ENCODE measurements around the gene PDSS2. TPM values are rescaled to one million over a fixed set of nuclear protein-coding genes. Genes with fewer than 3 reads are reported as not detected.

Gene PDSS2
- 6.2 TPM in 2 replicates for total RNA-seq

DNA sequence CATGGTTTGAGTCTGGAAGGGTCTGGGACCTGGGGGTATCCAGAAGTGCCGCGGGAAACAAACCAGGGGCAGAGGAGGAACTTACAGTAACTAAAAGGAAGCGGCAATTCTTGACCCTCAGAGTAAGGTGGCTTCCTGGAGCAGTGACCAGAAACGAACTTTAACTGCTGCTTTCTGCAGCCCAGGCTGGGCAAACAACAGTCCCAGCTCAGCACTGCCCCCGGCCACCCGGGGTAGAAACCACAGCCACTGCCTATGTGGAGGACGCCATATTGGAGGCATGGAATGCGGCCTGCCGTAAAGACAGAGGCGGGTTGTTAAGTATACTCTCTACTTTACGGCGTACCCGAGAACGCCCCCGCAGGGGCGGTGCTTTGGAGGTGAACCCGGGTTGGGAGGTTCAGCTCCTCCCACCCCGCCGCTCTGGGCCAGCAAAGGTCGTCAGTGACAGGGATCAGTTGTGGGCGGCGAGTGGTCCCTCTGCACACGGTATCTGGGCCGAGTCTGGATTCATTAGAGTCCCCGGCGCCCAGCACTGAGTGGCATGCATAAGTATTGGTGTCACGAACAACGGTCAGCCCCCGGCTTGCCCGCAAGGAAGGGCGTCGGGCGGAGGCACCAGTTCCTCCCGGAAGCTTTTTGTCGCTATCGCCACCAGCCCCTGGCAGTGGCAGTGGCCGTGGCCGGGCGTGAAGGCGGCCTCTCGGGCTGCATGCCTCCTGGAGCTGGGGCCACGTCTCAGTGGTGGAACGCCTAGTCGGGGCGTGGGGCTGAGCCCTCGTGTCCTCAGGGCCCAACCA, at the start of gene PDSS2:
PDSS2 (minus strand) TSS at position 282 of the 800 bp plus-strand sequence; CDS start at position 3, 279 bp downstream.

DNA sequence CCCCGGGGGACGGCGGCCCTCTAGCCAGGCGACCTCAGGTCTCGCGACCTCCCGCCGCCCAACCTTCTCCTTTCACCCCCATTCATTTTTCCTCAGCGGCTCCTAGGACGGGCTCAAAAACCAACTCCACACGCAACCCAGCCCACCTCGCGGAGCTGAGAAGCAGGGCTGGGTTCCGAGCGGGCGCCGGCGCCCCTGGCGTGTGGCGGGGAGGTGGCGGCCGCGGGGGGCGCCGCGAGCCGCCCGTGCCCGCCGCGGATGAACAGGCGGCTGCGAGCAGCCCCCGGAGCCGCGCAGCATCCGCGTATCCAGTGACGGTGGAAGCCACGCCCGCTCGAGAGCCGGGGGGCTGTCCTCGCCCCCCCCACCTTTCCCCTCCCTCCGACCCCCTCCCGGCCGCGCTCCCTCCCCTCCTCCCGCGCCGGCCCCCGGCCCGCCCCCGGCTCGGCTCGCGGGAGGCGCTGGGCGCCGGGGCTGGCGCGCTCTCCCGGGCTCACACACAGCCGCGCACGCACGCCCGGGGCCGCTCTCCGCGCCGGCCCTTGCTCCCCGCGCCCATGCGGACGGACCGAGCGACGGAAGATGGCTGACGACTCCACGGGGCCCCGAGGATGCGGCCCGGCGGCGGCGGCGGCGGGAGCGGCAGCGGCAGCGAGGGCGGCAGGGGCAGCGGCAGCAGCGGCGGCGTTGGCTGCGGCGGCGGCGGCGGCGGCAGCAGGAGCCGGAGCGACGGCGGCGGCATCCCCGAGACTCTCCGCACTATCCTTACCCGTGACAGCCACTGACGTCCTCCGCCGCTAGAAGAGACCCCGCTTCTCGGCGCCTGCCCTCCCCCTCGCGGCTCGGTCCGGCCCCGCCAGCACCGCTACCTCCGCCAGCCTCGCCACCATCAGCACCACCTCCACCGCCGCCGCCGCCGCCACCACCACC, 30.5 kb upstream of the PDSS2 start, which contains the start of gene SOBP:
SOBP (plus strand) TSS at position 482 of the 930 bp plus-strand sequence. CDS start 500 bp downstream, outside the sequence.

GRCh38 chr6:107114926-107115694, 344.3 kb downstream of the PDSS2 start, which contains the start of gene BEND3:
BEND3 (minus strand) TSS chr6:107115515; CDS start chr6:107099285, 16,230 bp downstream.

Other genes starting within 250 kb of the PDSS2 start
- 1.2 and 2.2 TPM in 2 replicates for gene SOBP, start 30.6 kb upstream of the PDSS2 start, total RNA-seq